K562 (cell line): ENCODE measurements around the gene MAP1LC3B2. TPM values are rescaled to one million over a fixed set of nuclear protein-coding genes. Genes with fewer than 3 reads are reported as not detected.

Experiments used
- ATAC-seq: fragments of 200-7000 bp; cut with Tn5 transposase; 3 replicates; pipeline ENCODE4 v1.9.1; 2020; ENCODE audit warnings: moderate library complexity
- BruUV-seq: library from RNA; stranded (reverse); fragments of 400-500 nt; replicated peaks from 2 replicates; lab custom pipeline; 2021; lab: Mats Ljungman, UMichigan
- CTCF ChIA-PET: fragments of 300-600 bp; formaldehyde crosslinking; extraction: SDS; loops from one replicate; lab custom pipeline; 2021; ENCODE audit warnings: low intra/inter-chr PET ratio; lab: Yijun Ruan, JAX
- POLR2A ChIA-PET: fragments of 300-600, 350-650 bp; sonication (Branson Sonifier 250); formaldehyde crosslinking; extraction: SDS; loops from one replicate; lab custom pipeline; 2021; ENCODE audit warnings: antibody characterized with exemption, inconsistent platforms; lab: Yijun Ruan, JAX
- DNase-seq, 4 experiments: peaks; one replicate each; pipeline versions ENCODE4 v3.0.0 to v3.0.0-alpha.2; 2011 to 2018; ENCODE audit warnings: low spot score in 3 of 4, mixed read lengths in 3 of 4; ENCODE audit errors: extremely low read depth in 1 of 4
- FAIRE-seq: peaks from 2 replicates; lab custom pipeline; 2011; peaks lifted over from hg19 to GRCh38; lab: Jason Lieb, UNC
- H2AFZ ChIP-seq: 2 replicates; pipeline ENCODE4 v1.6.0; 2011; ENCODE audit warnings: low read depth, low read length, control low read depth, inconsistent platforms
- H3K27ac ChIP-seq: fragments of 200-600 bp; 3 replicates; pipeline ENCODE4 v1.8.0; 2011; ENCODE audit warnings: low read depth, mild to moderate bottlenecking, control low read depth, inconsistent platforms, low read length, moderate library complexity, mixed read lengths; ENCODE audit errors: extremely low read depth
- H3K27me3 ChIP-seq, 2 experiments: fragments of 300-600 bp in 1 of 2; 2 replicates in 1 of 2; 3 replicates in 1 of 2; pipeline versions ENCODE4 v1.6.0 to v1.8.0; 2011; ENCODE audit warnings: inconsistent platforms in 2 of 2, low read length in 2 of 2, mild to moderate bottlenecking in 1 of 2, mixed read lengths in 1 of 2, moderate library complexity in 1 of 2; ENCODE audit not compliant: control insufficient read depth in 2 of 2, insufficient read depth in 2 of 2
- H3K36me3 ChIP-seq: fragments of 300-600 bp; 3 replicates; pipeline ENCODE4 v1.8.0; 2011; ENCODE audit warnings: mild to moderate bottlenecking, low read length, inconsistent platforms; ENCODE audit not compliant: control insufficient read depth, insufficient read depth
- H3K4me1 ChIP-seq, 2 experiments: fragments of 200-600 bp in 1 of 2; replicated peaks in 1 of 2; 2 replicates in 1 of 2; 3 replicates in 1 of 2; pipeline versions ENCODE4 v1.5.1 to v1.8.0; 2011; ENCODE audit warnings: inconsistent platforms in 2 of 2, low read length in 2 of 2, mild to moderate bottlenecking in 1 of 2, mixed read lengths in 1 of 2, moderate library complexity in 1 of 2; ENCODE audit not compliant: control insufficient read depth in 2 of 2, insufficient read depth in 2 of 2
- H3K4me2 ChIP-seq: 2 replicates; pipeline ENCODE4 v1.6.1; 2011; ENCODE audit warnings: low read length, control low read depth, inconsistent platforms, mixed read lengths; ENCODE audit not compliant: insufficient read depth
- H3K4me3 ChIP-seq: fragments of 200-600 bp; sonication (generic), shearing (Covaris generic); 2 replicates; pipeline ENCODE4 v1.5.1; 2016; ENCODE audit warnings: control low read depth, inconsistent platforms
- H3K79me2 ChIP-seq: fragments of 200-600 bp; 3 replicates; pipeline ENCODE4 v1.8.0; 2011; ENCODE audit warnings: low read length, inconsistent platforms; ENCODE audit not compliant: control insufficient read depth, insufficient read depth
- H3K9ac ChIP-seq, 2 experiments: 2 replicates each; pipeline versions ENCODE4 v1.6.0 to v1.6.1; 2011; ENCODE audit warnings: low read depth in 2 of 2, low read length in 2 of 2, control low read depth in 1 of 2, inconsistent platforms in 1 of 2, mild to moderate bottlenecking in 1 of 2, mixed read lengths in 1 of 2; ENCODE audit not compliant: insufficient read depth in 1 of 2
- H3K9me1 ChIP-seq: one replicate; pipeline ENCODE4 v1.6.0; 2011; ENCODE audit warnings: inconsistent platforms, mild to moderate bottlenecking, low read length, moderate library complexity; ENCODE audit not compliant: control insufficient read depth, insufficient read depth
- H3K9me3 ChIP-seq: replicated peaks from 2 replicates; pipeline ENCODE4 v1.5.1; 2011; ENCODE audit warnings: low read depth, low read length, inconsistent platforms; ENCODE audit not compliant: control insufficient read depth, insufficient read depth
- H4K20me1 ChIP-seq: replicated peaks from 2 replicates; pipeline ENCODE4 v1.6.1; 2011; ENCODE audit warnings: low read length, inconsistent platforms, mixed read lengths; ENCODE audit not compliant: control insufficient read depth, insufficient read depth
- ATF6 ChIP-seq: sonication (generic); formaldehyde crosslinking; IDR thresholded peaks from 2 replicates; pipeline ENCODE4 v1.4.0; 2020; ENCODE audit warnings: mild to moderate bottlenecking, missing genetic modification reagents
- BHLHE40 ChIP-seq: IDR thresholded peaks from 2 replicates; pipeline ENCODE4 v1.6.1; 2011; ENCODE audit warnings: low read length, improper control_type of control experiment
- CREM ChIP-seq: IDR thresholded peaks from 2 replicates; pipeline ENCODE4 v1.6.1; 2014; ENCODE audit warnings: antibody characterized with exemption, low read depth
- E2F4 ChIP-seq: sonication (generic); formaldehyde crosslinking; IDR thresholded peaks from 2 replicates; pipeline ENCODE4 v1.8.0; 2022; ENCODE audit warnings: mild to moderate bottlenecking, low read depth, missing genetic modification reagents
- ESRRB ChIP-seq: fragments of 250-450 bp; sonication (Bioruptor Pico); IDR thresholded peaks from 2 replicates; pipeline ENCODE4 v1.5.0; 2020; ENCODE audit warnings: mild to moderate bottlenecking, moderate library complexity, borderline replicate concordance
- ETV5 ChIP-seq: sonication (generic); formaldehyde crosslinking; IDR thresholded peaks from 2 replicates; pipeline ENCODE4 v1.4.0; 2020; ENCODE audit warnings: low read depth, mild to moderate bottlenecking, missing genetic modification reagents
- EWSR1 ChIP-seq: fragments of 450-650 bp; IDR thresholded peaks from 2 replicates; pipeline ENCODE4 v1.6.1; 2018; ENCODE audit warnings: borderline replicate concordance, mild to moderate bottlenecking, low read depth, moderate library complexity; ENCODE audit not compliant: partially characterized antibody
- FOXK2 ChIP-seq, 2 experiments: fragments of 450-650 bp; IDR thresholded peaks in 1 of 2; conservative IDR thresholded peaks in 1 of 2; 2 replicates each; pipeline ENCODE4 v1.6.1; 2016; ENCODE audit warnings: low read depth in 2 of 2, mild to moderate bottlenecking in 1 of 2
- KDM4B ChIP-seq, 2 experiments: fragments of 450-650 bp in 1 of 2; sonication (generic) in 1 of 2; IDR thresholded peaks; 2 replicates each; pipeline ENCODE4 v1.6.1; 2016 to 2017; ENCODE audit warnings: borderline replicate concordance in 2 of 2, antibody characterized with exemption in 1 of 2, low read depth in 1 of 2, mild to moderate bottlenecking in 1 of 2
- PHF20 ChIP-seq: fragments of 450-650 bp; IDR thresholded peaks from 2 replicates; pipeline ENCODE4 v1.6.1; 2018; ENCODE audit not compliant: partially characterized antibody
- SNIP1 ChIP-seq: fragments of 450-650 bp; IDR thresholded peaks from 2 replicates; pipeline ENCODE4 v1.7.1; 2017; ENCODE audit warnings: low read depth, mild to moderate bottlenecking
- ZNF12 ChIP-seq: sonication (generic); formaldehyde crosslinking; IDR thresholded peaks from 2 replicates; pipeline ENCODE4 v1.4.0; 2020; ENCODE audit warnings: mild to moderate bottlenecking, missing genetic modification reagents
- WGBS: fragments of 100-300 bp; shearing (Covaris generic); methylation state at CpG from one replicate; pipeline ENCODE4 v1.1.6; 2016; ENCODE audit warnings: low coverage, mixed read lengths; ENCODE audit not compliant: insufficient coverage; ENCODE audit errors: missing lambda C conversion rate; 5-methylcytosine and 5-hydroxymethylcytosine counted together
- in situ Hi-C: fragments of 300-500 bp; cut with MboI; formaldehyde crosslinking; loops from 4 replicates; pipeline ENCODE4 v1.15.0; 2018; ENCODE audit warnings: inconsistent platforms, mixed read lengths
- intact Hi-C: fragments of 100-400 bp; cut with micrococcal nuclease; formaldehyde crosslinking; loops from 2 replicates; pipeline ENCODE4 v1.14.2; 2022
- polyA plus RNA-seq, 8 experiments: library from polyadenylated mRNA; depleted of rRNA in 4 of 8; stranded (reverse) in 5 of 8; unstranded in 3 of 8; fragments of >200 nt; fragmentation: Nextera tagmentation in 2 of 8; fragmentation: Illumina TruSeq in 1 of 8; extraction: Ambion mirVana in 2 of 8; extraction: Trizol in 1 of 8; gene quantifications; 2 replicates each; pipeline versions ENCODE4 v1.2.1 to v1.2.3, GENCODE V29; 2011 to 2014; ENCODE audit warnings: inconsistent platforms in 1 of 8, missing spikeins in 1 of 8
- total RNA-seq, 7 experiments: library from RNA; depleted of rRNA in 6 of 7; stranded (reverse); fragments of >200 nt in 6 of 7; fragmentation: Illumina TruSeq in 2 of 7; extraction: Trizol in 2 of 7; gene quantifications; 2 replicates each; pipeline versions ENCODE4 v1.2.1 to v1.2.3, GENCODE V29; 2011 to 2021; ENCODE audit warnings: low replicate concordance in 1 of 7

MAP1LC3B2 gene
- total and polyA plus RNA-seq, 9 of the 15 experiments (the other 6 are each of a cell fraction or from before 2014, with no cell fraction given), result 0.53 to 2.8 (median 0.76) TPM; not detected in 2

GRCh38 chr12:116600959-116601918 is 42.1 kb downstream of the MAP1LC3B2 start:
- no peaks in the 10 kb centered on the region for H3K27me3 ChIP-seq
- in situ Hi-C loops, result no loop called here
- no peak for ATAC-seq
- peaks cover 32 to 47% of the 10 kb centered on the region in 2 experiments for H3K4me1 ChIP-seq
- no peak overlapping the region for H3K4me2 ChIP-seq
- ChIA-PET CTCF (no interaction called here), POLR2A (no interaction called here)
- peak in 3 of 4 experiments; percentile 31 to 58 (median 37) for DNase-seq
- WGBS, result 74% methylated on average over 5 of the region's 5 CpGs
- no peaks in the 10 kb centered on the region for H3K9me1 ChIP-seq
- FAIRE-seq, result no peak
- no peaks in the 10 kb centered on the region for H3K79me2 ChIP-seq
- peak overlapping the region; percentile 67 for H2AFZ ChIP-seq
- no peaks in the 10 kb centered on the region for H3K9me3 ChIP-seq
- BruUV-seq, result no TSS peak
- peak overlapping the region; percentile 15; the same call in 2 of the 3 replicates for H3K27ac ChIP-seq
- H4K20me1 ChIP-seq, result no peaks in the 10 kb centered on the region
- H3K36me3 ChIP-seq, result no peaks in the 10 kb centered on the region
- intact Hi-C loops, result no loop called here
- H3K4me3 ChIP-seq, result no peak overlapping the region
- H3K9ac ChIP-seq, result peak overlapping the region in 1 of 2 experiments; percentile 63; a peak in 1 of 4 replicates
- TF ChIP-seq ZNF12 (no peak), EWSR1 (no peak), PHF20 (peak; percentile 67), KDM4B (IDR thresholded peaks at IDR 0.05; ENCODE audit: borderline replicate concordance in 2 of 2, low read depth in 1 of 2) (no peak), FOXK2 (conservative IDR thresholded peaks at IDR 0.05 in 1 of 2, IDR thresholded peaks at IDR 0.05 in 1 of 2; ENCODE audit: low read depth in 2 of 2) (no peak), ESRRB (CRISPR knock-in tag) (no peak), SNIP1 (no peak), BHLHE40 (no peak), ATF6 (no peak), CREM (no peak), ETV5 (no peak), E2F4 (CRISPR knock-in tag) (no peak)
